GM18499 (cell line): ENCODE measurements around the gene YRDC.

Experiments
- ATAC-seq: cut with Tn5 transposase; IDR thresholded peaks from one replicate; pipeline ENCODE4 v1.9.1; 2021; ENCODE audit warnings: moderate number of reproducible peaks; ENCODE audit not compliant: insufficient read depth, unreplicated experiment

Gene YRDC

DNA sequence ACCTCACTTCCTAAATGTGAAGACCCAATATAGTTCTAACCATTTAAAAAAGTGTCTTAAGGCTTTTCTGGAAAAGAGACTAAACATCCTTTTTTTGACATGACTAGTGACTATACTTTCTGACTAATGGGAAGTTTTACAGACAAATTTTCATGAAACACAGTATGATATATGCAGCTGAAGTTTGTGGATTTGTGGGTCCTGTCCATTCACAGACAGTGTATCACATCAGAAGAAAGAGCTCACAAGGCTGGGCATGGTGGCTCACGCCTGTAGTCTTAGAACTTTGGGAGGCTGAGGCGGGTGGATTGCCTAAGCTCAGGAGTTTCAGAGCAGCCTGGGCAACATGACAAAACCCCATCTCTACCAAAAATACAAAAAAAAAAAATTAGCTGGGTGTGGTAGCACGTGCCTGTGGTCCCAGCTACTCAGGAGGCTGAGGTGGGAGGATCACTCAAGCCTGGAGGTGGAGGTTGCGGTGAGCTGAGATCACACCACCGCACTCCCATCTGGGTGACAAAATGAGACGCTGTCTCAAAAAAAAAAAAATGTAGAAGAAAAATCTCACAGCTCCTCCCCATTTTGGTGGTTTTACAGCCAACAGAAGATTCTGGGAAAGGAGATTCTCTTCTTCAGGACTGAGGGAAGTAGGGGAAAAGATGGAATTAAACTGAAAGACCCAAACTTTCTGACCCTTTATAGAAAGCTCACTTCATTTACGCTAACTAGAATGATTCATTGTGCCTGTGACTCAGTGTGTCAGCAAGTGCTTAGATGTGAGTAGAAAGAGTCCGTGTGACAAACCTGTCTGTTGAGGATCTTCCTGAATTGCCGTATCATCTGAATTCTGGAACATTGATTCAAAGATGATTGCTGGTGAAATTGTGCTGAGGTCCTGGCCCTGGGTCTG is 15.2 kb upstream of the YRDC start:
- no peak for ATAC-seq

DNA sequence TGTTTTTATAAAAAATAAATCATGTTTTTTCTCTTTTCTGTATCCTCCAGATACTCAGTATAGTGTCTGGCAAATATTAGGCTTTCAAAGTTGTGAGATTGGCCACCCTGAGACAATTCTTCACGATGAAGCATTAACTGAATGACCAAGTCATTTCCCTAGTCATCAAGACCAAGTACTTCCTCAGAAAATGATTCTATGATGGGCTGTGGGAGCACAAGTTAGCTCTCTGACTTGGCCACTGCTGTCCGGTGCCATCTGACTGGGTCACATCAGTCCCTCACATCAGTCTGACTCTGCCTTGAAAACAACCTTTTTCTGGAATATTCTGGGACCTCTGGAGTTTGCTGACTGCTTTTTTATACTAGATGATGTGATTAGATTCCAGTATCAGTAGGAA is 13.5 kb upstream of the YRDC start:
- ATAC-seq = no peak

DNA sequence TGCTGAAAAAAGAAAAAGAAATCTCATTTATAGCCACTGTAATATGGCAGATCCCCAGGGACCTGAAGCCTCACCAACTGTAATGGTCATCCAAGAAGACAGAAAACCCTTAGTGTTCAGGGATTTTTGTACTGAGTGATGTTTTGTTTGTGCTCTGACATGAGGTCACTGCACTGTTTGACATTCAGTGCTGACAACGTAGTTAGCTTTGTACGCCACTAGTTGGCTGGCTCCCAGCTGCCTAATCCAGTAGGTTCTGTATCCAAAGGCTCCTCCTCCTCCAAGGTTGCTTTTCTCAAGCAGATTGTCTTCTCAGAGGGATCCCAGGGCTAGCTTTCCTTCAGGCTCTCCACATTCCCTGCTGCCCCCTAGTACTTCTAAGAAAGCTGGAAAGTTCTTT is 9.5 kb upstream of the YRDC start:
- no peak for ATAC-seq

DNA sequence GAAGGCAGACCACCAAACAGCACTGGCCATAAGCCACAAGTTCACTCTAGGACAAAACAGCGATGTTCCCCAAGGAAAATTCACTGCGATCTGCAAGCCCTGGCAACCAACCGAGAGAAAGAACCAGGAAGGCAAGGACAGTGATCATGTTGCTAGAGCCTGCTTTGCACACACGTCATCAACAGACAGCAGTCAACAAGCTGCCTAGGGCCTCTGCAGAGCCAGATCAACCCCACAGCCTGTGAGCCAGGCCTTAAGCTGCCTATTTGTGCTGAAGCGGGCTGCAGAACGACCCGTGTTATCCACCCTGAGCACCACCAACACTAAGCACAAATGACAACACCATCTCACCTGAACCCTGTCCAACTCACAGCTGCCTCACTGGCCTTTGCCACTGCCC is 6.2 kb upstream of the YRDC start:
- ATAC-seq = no peak

DNA sequence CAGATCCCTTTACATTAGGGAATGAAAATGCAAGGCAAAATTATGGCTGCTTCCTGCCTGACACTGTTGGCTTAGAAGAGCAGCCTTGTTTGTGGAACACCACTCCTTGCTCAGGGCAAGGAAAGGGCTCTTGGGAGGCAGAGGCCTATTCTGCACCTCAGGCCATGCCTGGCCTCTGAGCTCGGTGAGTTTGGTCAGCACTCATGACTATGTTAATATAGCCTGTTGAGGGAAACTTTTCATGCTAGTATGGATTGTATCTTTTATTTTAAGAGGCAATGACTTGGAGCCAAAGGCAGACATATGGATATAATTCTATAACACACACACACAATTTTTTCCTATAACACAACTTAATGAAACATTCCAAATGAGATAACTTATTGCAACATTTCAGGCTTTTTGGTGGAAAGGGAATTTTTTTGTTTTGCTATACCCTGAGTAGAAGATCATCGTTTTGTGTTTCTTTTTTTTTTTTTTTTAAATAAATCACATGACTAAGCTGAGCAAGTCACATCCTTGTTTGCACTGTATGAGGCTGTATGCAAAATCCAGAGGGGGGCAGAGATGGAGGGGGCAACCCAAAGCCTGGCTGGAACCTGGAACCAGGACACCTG is 5.6 kb upstream of the YRDC start:
- no peak for ATAC-seq

DNA sequence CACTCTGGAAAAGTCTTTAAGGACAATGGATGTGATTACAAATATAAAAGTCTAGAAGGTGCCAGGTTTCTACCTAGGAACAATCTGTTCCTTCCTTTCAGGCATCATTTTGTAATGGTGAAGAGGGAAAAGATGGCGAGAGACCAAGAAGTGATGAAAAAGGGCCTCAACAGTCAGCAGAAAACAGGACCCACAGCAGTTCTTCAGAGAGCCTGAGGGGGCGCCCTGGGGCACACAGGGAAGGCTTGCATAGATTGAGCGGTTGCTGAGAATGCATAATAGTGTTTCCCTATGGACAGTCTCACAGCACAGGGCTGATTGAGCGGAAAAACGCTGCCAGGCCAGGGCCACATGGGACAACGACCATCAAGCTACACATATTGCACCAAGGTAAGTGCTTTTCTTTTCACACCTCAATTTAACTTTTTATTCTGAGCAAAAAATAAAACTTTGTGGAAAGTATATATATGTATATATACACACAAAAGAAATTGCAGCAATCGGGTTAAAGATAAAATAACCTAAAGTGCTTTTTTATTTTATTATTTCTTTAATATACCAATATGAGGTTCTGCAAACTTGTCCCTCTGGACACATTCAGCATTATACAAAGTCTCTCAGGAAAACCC is 3.1 kb upstream of the YRDC start:
- no peak for ATAC-seq

DNA sequence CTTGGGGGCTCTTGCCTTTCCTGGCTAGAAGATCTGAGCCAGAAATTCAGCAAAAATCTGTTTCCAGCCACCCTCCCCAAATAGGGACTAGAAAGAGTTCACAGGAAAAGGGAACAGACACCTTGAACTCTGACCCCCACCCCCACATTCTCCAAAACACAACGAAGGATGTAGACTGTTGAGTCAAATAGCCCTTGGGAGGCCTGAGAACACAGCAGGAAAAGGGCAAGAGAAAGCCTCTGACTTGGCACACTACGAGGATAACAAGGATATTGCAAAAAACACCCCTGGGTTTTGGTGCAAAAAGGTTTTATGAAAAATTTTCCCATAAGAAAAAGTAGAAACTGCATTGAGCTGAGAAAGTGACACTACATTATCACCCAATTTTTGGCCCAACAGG is 1.9 kb upstream of the YRDC start:
- no peak for ATAC-seq

DNA sequence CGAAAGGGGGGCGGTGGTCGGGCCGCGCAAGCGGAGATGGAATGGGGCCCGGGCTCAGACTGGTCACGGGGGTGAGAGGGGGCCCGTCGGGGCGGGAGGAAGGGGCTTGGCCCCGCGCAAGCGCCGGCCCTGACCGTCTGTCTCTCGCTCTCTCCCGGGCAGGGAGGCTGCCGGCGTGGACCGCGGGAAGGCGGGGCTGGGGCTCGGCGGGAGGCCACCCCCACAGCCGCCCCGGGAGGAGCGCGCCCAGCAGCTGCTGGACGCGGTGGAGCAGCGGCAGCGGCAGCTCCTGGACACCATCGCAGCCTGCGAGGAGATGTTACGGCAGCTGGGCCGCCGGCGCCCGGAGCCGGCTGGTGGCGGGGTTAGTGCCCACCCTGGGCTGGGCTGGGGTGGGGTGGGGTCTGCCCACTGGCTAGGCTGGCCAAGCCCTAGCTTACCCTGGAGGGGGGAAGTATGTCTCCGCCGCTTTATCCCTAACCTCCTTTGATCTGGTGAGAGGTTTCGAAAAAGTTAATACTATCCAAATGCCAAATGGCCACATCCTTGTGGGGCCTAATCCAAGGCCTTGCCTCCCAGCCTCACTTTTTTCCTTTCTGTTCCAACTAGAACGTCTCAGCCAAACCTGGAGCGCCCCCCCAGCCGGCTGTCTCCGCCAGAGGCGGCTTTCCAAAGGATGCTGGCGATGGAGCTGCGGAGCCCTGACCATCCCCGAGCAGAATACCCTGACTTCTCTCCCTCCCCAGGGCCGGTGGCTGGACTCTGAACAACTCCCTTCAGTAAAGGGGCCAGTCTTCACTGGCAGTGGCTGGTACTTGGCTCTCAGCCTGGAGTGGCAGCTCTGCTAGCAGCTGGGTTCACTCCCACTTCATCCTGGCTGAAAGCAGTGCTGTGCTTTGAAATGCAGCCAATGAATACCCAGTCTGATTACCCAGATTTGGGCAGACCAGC is 636 bp upstream of the YRDC start:
- ATAC-seq = no peak

DNA sequence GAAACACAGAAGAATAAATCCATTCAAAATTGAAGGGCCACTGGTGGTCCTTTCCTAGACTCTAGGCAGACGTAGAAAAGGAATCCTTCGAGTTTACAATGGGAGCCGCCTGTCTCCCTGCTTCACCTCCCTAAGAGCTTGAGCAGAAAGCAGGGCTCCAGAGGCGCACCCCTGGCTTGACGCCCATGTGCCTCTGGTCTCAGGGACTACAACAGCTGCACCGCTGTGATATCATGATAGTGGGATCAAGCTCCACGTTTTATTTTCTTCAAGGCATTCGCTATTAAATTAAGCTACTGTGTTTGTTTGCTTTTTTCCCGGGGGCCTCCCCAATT is 821 bp downstream of the YRDC start:
- ATAC-seq = no peak

DNA sequence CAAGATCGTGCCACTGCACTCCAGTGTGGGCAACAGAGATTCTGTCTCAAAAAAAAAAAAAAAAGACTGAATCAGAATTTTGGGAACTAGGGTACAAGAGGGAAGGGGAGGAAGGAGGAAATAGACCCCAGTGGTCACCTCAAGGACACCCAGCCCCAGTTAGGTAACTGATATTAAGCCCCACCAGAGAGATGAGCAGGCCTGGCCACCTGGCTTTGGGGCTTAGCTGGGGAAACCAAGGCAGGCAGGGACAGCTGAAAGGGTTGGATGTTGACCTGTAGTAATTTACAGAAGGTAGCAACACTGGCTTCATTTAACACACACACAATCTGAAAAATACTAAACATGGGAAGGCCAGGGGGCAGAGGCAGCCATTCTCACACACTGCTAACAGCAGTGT is 5.6 kb downstream of the YRDC start:
- no peak for ATAC-seq

DNA sequence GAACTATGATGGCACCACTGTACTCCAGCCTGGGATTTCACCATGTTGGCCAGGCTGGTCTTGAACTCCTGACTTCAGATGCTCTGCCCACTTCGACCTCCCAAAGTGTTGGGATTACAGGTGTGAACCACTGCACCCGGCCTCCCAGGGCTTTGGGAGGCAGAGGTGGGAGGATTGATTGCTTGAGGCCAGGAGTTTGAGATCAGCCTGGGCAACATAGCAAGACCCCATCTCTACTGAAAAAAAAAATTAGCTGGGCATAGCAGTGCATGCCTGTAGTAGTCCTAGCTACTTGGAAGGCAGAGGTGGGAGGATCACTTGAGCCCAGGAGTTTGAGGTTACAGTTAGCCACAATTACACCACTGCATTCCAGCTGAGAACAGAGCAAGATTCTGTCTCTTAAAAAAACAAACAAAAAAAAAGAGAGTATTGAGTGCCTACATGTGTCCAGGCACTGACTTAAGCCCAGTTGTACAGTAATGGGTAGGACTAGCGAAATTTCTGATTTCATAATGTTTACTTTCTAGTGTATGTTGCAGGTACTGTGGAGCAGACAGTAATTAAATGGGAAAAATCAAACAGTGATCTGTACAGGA is 10.2 kb downstream of the YRDC start:
- ATAC-seq = no peak

DNA sequence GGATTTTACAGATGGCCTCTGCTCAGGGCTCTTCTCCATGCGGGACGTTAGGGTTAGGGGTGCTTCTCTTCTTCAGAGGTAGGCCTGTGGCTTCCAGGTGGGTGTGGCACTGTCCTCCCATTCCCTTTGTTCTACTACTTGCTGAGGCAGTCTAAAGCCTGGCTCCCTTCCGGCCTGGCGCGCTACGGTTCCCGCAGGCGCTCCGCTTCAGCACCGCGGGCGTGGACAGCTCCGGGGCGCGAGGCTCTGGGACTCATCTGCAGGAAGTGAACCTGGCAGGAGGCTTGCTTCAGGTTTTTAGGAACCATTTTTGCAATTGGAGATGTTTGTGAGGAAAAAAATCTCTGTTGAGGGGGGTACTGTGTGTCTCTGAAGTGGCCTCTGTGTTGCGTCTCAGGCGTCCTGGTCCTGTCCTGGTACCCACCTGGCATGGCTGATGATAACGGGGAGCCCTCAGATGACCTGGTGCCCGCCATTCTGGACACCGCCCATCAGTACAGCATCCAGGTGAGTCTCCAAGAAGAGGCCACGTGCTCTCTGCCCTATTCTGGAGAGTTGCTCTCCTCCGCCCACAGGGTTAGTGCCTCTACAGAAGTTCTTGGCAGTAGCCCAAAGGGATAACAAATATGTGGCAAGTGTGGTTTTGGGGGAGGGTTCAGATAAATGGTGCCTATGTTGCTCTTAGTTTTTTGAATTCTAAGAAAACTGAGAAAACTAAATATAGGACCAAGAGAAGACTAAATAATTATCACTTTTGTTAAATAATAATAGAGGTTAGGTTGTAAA is 12.5 kb downstream of the YRDC start:
- ATAC-seq = no peak

DNA sequence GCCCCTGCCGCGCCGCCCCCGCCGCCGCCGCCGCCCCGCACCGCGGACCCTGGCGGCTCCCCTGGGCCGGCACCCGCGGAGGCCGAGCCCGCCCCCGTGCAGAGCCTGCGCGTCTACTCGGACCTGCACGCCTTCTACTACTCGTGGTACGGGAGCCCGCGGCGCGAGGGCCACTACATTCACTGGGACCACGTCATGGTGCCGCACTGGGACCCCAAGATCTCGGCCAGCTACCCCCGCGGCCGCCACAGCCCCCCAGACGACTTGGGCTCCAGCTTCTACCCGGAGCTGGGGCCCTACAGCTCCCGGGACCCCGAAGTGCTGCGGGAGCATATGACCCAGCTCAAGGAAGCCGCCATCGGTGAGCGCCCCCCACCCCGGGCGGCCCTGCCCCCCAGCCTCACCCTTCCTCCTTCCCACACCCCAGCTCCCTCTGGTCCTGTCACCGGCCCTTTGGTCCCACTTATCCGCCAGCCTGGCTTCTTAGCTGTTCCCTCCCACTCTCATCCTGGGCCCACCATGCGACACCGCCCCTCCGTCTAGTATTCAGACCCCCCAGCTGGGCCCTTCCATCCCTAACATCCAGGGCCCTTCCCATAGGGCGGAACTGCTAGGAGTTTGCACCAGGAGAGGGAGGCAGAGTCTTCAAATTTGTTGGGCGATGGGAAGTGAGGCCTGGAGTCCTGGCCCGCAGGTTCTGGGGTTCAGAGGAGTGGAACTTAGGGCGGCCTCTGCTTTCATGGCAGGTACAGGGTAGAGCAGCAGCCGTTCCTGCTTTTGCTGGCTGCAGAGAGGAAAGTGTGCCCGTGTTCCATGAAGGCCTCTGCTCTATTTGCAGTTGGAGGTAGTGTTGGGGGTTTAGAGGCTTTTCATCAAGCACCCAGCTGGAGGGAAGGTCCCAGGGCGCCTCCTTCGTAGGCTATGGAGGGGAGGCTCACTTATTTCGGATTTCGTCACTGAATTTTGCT is 13.4 kb downstream of the YRDC start:
- no peak for ATAC-seq

DNA sequence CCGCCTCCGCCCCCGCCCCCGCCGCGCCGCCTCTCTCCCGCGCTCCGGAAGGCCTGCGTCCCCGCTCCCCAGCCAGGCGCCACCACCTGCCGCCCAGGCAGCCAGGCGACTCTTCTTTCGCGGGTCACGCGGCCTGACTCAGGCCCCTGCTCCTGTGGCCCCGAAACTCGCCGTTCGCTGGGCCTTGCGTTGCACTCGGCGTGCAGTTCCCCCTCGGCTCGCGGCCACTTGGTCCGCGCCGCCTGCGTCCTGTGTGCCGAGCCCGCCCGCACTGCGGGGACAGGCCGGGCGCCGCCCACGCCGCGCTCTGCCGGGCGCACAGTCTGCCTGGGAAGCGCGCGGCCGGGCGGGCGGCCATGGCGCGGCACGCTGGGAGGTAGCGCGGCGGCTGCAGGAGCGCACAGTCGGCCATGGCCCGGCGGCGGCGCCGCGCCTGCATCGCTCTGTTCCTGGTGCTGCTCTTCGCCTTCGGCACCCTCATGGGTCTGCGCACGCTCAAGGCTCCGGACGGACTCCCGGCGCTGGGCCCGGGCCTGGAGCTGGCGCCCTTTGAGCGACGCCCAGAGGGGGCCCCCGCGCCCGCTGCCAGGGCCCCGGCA is 14.1 kb downstream of the YRDC start, which contains the start of gene MANEAL:
MANEAL (plus strand) TSS at position 75 of the 599 bp plus-strand sequence; CDS start at position 411, 336 bp downstream.
- no peak for ATAC-seq

DNA sequence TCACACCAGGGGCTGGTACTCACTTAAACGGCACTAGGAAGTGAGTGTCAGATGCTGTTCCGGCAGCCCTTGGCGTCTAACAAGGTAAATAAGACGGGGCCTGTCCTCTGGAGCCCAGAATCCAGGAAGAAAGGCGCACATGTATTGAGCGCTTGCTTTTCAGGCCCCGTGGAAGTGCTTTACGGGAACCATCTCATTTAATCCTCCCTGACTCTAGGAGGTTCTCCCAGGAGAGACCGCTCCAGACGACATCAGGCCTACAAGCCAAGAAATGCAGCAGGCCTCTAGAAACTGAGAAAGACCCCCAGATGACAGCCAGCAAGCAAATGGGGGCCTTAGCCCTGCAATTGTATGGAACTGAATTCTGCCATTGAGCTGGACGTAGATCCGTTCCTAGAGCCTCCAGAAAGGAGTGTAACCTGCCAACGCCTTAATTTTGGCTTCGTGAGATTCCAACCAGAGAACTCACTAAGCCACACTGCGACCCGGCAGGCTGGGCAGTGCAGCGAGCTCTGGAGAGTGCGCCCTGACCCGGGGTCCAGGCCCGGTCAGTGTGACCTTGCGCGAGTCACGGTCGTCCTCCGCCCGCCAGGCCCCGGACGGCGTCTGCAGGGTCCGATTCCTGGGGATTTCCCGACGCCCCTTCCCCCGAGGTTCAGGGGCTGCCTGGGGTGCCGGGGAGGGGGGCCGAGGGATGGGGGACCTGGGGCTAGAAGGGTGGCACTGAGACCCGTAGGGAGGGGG is 14.9 kb downstream of the YRDC start:
- no peak for ATAC-seq

DNA sequence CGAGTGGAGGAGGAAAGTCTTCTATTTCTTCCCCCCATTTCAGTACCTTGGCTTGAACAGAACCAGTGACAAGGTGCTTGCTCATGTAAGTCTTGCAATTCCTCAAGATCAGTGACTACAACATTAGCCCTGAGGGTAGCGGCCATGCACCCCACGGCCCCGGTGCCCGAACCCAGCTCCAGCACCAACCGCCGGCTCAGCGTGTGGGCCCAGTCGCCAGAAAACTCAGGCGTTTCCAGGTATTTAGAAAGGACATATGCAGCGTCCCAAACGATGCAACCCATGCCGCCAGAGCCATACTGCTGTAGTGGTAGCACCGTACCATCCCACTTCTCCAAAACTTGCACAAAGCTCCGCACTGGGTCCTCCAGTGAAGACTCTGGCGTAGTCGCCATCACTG is 25.5 kb downstream of the YRDC start:
- no peak for ATAC-seq

DNA sequence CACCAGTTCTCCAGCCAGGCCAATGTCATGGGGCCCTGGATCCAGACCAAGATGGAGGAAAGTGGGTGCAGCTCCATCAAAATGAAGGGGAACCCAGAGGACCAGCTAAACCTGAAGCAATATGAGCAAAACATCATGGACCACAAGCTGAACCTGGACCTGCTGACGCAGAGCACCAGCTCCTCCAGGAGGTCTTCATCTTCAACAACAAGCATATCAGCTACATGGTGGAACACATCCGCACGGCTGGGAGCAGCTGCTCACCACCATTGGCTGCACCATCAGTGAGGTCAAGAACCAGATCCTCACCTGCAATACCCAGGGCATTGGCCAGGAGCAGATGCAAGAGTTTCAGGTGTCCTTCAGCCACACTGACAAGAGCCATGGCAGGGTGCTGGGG is 29.4 kb downstream of the YRDC start:
- ATAC-seq = no peak
